PFSK-1 (cell line): Measurements from ENCODE around the gene SPEM1.

Source experiments
- FOXP2 ChIP-seq: optimal IDR thresholded peaks from 2 replicates; pipeline ENCODE3; 2011; ENCODE audit warnings: borderline replicate concordance, control low read depth, inconsistent platforms; ENCODE audit not compliant: insufficient read depth; ENCODE audit errors: extremely low read length, extremely low read depth
- POLR2AphosphoS5 ChIP-seq: IDR thresholded peaks from 2 replicates; pipeline ENCODE4 v1.6.1; 2012; ENCODE audit warnings: low read depth, mild to moderate bottlenecking, control low read depth, low read length, moderate library complexity
- SIN3A ChIP-seq: IDR thresholded peaks from 2 replicates; pipeline ENCODE4 v1.6.1; 2012; ENCODE audit warnings: mild to moderate bottlenecking, low read length, moderate library complexity, borderline replicate concordance; ENCODE audit not compliant: insufficient read depth
- TAF1 ChIP-seq: IDR thresholded peaks from 2 replicates; pipeline ENCODE4 v1.6.1; 2012; ENCODE audit warnings: low read length, control low read depth, borderline replicate concordance; ENCODE audit not compliant: insufficient read depth
- TF ChIP-seq, protein P1 (sequence below), 2 experiments: IDR thresholded peaks; 2 replicates each; pipeline versions ENCODE4 v1.6.1 to v1.8.0; 2011 to 2012; ENCODE audit warnings: low read depth in 2 of 2, low read length in 2 of 2, control low read depth in 1 of 2, inconsistent platforms in 1 of 2, mild to moderate bottlenecking in 1 of 2, moderate library complexity in 1 of 2; ENCODE audit not compliant: insufficient read depth in 1 of 2

SPEM1 gene

DNA sequence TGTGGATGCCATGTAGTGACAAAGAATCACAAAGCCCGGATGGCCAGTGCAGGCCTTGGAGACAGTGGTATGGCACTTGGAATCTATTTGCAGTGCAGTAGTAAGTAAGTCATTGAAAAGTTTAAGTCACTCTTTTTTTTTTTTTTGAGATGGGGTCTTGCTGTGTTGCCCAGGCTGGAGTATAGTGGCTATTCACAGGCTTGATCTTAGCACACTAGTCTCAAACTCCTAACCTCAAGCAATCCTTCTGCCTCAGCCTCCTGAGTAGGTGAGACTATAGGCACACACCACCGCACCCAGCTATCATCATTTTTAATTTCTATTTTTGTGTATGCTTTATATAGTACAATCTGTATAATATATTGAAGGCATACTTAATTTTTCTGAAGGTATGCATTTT lies 21.5 kb upstream of the SPEM1 start:
- TF ChIP-seq, protein P1, sequence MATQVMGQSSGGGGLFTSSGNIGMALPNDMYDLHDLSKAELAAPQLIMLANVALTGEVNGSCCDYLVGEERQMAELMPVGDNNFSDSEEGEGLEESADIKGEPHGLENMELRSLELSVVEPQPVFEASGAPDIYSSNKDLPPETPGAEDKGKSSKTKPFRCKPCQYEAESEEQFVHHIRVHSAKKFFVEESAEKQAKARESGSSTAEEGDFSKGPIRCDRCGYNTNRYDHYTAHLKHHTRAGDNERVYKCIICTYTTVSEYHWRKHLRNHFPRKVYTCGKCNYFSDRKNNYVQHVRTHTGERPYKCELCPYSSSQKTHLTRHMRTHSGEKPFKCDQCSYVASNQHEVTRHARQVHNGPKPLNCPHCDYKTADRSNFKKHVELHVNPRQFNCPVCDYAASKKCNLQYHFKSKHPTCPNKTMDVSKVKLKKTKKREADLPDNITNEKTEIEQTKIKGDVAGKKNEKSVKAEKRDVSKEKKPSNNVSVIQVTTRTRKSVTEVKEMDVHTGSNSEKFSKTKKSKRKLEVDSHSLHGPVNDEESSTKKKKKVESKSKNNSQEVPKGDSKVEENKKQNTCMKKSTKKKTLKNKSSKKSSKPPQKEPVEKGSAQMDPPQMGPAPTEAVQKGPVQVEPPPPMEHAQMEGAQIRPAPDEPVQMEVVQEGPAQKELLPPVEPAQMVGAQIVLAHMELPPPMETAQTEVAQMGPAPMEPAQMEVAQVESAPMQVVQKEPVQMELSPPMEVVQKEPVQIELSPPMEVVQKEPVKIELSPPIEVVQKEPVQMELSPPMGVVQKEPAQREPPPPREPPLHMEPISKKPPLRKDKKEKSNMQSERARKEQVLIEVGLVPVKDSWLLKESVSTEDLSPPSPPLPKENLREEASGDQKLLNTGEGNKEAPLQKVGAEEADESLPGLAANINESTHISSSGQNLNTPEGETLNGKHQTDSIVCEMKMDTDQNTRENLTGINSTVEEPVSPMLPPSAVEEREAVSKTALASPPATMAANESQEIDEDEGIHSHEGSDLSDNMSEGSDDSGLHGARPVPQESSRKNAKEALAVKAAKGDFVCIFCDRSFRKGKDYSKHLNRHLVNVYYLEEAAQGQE (IDR thresholded peaks at IDR 0.05; ENCODE audit: insufficient read depth in 1 of 2, low read depth in 2 of 2, low read length in 2 of 2): no peak
- TF ChIP-seq FOXP2 (no peak), SIN3A (no peak), POLR2AphosphoS5 (no peak)

DNA sequence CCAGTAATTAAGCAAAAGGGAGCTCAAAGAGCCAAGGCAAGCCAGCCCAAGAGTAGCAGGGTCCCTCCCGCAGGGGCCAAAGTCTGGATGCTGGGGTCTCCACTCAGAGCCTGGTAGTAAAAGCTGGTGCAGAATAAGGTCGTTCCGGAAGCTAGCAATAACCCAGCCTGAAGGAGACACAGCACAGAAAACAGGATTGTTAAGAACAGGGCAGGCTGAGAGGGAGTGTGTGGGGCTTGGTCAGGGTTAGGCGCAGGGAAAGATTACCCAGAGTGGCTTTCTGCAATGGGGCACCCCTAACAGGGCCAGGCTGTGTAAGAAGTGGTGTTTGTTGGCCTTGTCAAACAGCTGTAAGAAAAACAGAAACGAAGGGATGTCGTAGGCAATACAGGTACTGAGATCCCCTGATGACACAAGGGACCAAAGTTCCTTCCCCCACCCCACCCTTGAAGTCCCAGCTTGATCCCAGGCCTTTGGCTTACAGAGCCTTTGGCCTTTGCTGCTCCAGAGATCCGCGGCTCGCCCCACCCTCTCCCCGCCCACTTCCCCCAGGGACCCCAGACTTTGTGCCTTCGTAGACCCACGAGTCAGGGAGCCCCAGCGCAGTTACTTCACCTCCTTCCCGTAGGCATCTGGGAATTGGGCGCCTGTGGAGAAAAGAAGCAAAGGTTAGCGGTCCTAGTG lies 16.9 kb upstream of the SPEM1 start:
- no peak; the same call in 1 of the 2 replicates for TF ChIP-seq POLR2AphosphoS5

DNA sequence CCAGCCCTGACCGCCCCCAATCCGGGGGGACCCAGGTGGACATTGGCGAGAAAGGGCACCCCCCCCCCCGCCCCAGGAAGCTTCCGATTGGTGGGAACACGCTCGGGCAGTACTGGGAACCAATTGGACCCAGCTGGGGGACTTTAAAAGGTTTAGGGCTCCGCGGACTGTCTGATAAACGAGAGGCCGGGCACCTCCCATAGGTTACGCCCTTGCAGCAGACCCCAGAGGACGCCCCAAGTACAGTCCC lies 16.5 kb upstream of the SPEM1 start:
- TF ChIP-seq, protein P1 (IDR thresholded peaks at IDR 0.05; ENCODE audit: insufficient read depth in 1 of 2, low read depth in 2 of 2, low read length in 2 of 2): no peak
- TF ChIP-seq SIN3A (no peak), FOXP2 (no peak), TAF1 (no peak)

DNA sequence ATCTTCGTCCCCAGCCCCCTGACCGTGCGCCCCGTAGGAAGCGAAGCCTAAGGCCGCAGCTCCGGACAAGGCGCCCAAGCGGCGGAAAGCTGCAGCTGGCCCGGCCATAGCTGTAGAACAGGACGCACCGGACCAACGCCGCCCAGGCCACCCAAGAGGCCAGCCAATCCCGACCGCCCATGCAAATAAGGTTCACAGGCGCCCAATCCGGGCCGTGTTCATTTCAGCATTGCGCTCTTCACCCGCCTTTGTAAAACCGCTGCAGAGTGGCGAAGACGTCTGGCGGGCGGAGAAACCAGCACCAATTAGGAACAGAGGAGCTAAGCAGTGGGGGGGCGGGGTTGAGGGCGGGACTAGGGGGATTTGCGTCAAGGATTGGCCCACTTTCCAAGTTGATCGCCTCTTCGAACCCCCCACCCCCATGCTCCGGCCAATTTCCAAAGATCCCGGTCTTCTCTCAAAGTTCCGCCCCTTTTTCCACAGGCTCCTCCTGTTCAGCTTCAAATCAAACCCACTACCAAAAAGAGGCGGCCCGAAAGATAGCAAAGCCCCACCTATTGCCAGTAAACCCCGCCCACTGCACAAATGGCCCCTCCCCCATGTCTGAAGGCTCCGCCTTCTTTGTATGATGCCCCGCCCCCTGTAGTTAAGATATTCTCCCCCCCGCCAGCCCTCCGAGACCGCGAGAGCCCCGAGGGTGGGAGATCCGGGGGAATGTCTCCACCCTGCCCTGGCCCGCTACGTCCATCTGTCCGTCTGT lies 16.0 kb upstream of the SPEM1 start, which contains the start of gene TMEM256:
TMEM256 (minus strand) TSS at position 121 of the 760 bp plus-strand sequence; CDS start at position 108, 13 bp downstream.
- TF ChIP-seq FOXP2: peak; percentile 44
- TF ChIP-seq TAF1: peak; percentile 91
- TF ChIP-seq POLR2AphosphoS5: peak; percentile 96
- TF ChIP-seq, protein P1 (IDR thresholded peaks at IDR 0.05; ENCODE audit: insufficient read depth in 1 of 2, low read depth in 2 of 2, low read length in 2 of 2): peak in 1 of 2 experiments; percentile 46; a peak in 1 of 4 replicates
- peak; percentile 94; the same call in 1 of the 2 replicates for TF ChIP-seq SIN3A

DNA sequence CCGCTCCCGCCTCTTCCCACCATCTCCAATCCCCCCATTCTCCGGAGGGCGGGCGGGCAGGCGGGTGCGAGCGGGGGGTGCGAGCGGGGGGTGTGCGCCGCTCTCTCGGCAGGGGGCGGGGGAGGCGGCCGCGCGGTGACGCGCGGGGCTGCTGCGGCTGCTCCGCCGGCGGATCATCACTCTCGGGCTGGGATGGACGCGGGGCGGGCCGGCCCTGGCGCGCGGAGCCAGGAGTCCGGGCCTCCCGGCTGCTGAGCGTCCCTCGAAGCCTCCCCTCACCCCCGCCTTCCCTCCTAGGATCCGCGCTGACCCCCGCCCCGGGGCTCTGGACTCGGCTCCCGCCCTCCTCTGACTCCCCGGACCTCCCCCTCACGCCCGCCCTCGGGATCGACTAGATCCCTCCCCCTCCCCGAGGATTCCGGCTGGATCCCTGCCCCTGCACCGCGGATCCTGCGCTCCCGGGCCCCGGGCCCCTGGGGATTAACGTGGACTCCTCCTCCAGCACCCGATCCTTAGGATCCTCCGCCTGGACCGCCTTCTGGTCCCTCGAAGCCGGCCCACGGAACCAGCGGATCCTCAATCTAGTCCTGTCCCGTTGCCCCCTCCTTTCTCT lies 15.3 kb upstream of the SPEM1 start:
- TF ChIP-seq, protein P1 (IDR thresholded peaks at IDR 0.05; ENCODE audit: insufficient read depth in 1 of 2, low read depth in 2 of 2, low read length in 2 of 2): no peak
- TF ChIP-seq TAF1 (no peak), SIN3A (no peak), POLR2AphosphoS5 (0 out of 2 replicates have a peak, but pooled peaks have one; percentile 50), FOXP2 (no peak)
